HUES48 (cell line): ENCODE data around the gene XRCC5.

ENCODE experiments used
- H3K27ac ChIP-seq: one replicate; pipeline ENCODE4 v1.7.0; 2013; ENCODE audit warnings: low read depth, low read length, inconsistent platforms
- H3K27me3 ChIP-seq: 2 replicates; pipeline ENCODE4 v1.6.1; 2013; ENCODE audit warnings: mild to moderate bottlenecking, low read length; ENCODE audit not compliant: control insufficient read depth, insufficient read depth
- H3K36me3 ChIP-seq: 2 replicates; pipeline ENCODE4 v1.6.1; 2013; ENCODE audit warnings: low read length; ENCODE audit not compliant: control insufficient read depth, insufficient read depth
- H3K4me1 ChIP-seq: 2 replicates; pipeline ENCODE4 v1.6.1; 2013; ENCODE audit warnings: mild to moderate bottlenecking, low read length; ENCODE audit not compliant: control insufficient read depth, insufficient read depth
- H3K4me3 ChIP-seq: 2 replicates; pipeline ENCODE4 v1.5.1; 2013; ENCODE audit warnings: mild to moderate bottlenecking, low read depth, low read length
- H3K9ac ChIP-seq: 2 replicates; pipeline ENCODE4 v1.6.1; 2013; ENCODE audit warnings: mild to moderate bottlenecking, low read depth, low read length, moderate library complexity
- H3K9me3 ChIP-seq: 2 replicates; pipeline ENCODE4 v1.6.1; 2013; ENCODE audit warnings: low read length; ENCODE audit not compliant: control insufficient read depth, insufficient read depth

Gene XRCC5

DNA sequence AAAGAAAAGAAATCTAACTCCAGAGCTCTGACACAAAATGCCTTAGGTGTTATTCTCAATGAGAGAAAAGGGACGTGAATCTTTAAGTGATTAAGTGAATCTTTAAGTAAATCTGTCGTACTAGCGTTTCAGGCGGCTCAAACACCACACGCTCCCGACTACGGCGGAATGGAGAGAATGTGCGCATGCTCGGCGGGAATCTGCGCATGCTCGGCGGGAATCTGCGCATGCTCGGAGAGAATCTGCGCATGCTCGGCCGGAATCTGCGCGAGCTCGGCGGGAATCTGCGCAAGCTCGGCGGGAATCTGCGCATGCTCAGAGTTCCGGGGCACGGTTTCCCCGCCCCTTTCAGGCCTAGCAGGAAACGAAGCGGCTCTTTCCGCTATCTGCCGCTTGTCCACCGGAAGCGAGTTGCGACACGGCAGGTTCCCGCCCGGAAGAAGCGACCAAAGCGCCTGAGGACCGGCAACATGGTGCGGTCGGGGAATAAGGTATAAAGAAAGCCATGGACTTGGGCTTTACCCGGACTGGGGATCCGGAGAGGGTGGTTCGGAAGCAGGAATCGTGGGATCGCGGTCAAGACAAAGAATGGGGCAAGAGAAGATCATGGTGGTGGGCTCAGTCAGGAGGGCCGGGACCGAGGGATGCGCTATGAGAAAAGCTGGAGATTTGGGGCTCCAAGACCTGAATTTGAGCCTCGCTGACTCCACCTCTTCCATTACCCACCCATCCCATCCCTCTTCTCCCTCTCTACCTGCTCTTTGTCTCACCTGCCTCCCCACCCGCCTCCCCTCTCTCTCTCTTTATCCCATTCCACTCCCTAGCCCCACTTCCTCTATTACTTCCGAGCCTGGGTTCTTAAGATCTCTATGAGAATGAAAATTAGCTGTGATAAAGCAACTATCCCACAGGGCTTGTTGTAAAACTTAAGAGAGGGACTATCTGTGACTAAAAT lies at the start of gene XRCC5:
XRCC5 (plus strand) TSS at position 382 of the 955 bp plus-strand sequence; CDS start at position 471, 89 bp downstream.
- H3K36me3 ChIP-seq, result peaks cover 40% of the 10 kb centered on the region
- peak within 1 kb of the TSS; percentile 88 for H3K27ac ChIP-seq
- H3K27me3 ChIP-seq, result no peaks in the 10 kb centered on the region
- peak within 1 kb of the TSS; percentile 88 for H3K4me3 ChIP-seq
- H3K9me3 ChIP-seq, result no peaks in the 10 kb centered on the region
- peak within 1 kb of the TSS; percentile 85 for H3K9ac ChIP-seq
- H3K4me1 ChIP-seq, result peaks cover 27% of the 10 kb centered on the region

DNA sequence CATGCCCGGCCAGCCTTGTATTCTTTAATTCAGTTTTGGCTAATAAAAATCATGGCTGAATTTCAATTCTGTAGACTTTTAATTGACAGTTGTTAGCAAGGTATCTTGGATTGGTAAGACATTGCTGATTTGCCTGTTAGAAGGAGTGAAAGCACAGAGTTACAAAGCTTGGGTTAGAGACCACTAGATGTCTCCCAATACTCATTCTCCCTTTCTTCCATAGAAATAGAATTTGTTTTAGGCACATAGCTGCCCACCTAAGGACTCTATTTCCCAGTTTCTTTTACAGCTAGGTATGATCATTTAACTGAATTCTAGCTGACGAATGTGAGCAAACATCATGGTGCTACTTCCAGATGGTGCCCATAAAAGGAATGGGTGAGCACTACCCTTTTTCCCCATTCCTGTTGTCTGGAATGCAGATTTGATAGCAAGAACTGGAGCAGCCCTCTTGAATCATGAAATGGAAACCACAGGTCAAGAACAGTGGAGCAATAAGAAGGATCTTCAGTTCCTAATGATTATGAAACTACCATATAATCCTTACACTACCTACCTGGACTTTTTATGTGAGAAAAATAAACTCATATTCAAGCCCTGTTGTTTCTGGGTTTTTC lies 45.0 kb upstream of the XRCC5 start:
- no peak overlapping the region for H3K4me3 ChIP-seq
- peaks cover 29% of the 10 kb centered on the region for H3K36me3 ChIP-seq

DNA sequence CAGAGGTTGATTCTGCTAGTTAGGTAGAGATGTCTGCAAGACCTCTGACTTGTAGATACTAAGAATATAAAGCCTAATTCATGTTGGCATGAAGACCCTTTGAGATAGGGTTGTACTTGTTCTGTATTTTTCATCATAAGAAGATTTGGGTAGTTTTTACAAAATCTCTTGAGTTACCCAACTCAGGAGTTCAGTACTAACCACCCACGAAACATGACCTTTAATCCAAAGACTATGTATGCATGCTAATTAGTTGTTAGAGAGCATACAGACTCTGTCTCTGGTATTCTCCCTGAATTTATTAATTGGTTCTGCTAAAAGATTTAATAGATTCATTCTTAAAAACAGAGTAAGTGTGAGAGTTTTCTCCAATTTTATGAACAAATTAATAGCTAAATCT lies 44.5 kb upstream of the XRCC5 start:
- no peaks in the 10 kb centered on the region for H3K4me1 ChIP-seq
- H3K4me3 ChIP-seq, result no peak overlapping the region
- H3K9ac ChIP-seq, result no peak overlapping the region
- H3K27me3 ChIP-seq, result no peaks in the 10 kb centered on the region
- H3K9me3 ChIP-seq, result no peaks in the 10 kb centered on the region
- peaks cover 29% of the 10 kb centered on the region for H3K36me3 ChIP-seq
- no peak overlapping the region for H3K27ac ChIP-seq

More for the DNA sequence above, 45.0 kb upstream of the XRCC5 start:
- Histone ChIP-seq H3K9ac (no peak overlapping the region), H3K27me3 (no peaks in the 10 kb centered on the region), H3K9me3 (no peaks in the 10 kb centered on the region), H3K27ac (no peak overlapping the region), H3K4me1 (no peaks in the 10 kb centered on the region)

DNA sequence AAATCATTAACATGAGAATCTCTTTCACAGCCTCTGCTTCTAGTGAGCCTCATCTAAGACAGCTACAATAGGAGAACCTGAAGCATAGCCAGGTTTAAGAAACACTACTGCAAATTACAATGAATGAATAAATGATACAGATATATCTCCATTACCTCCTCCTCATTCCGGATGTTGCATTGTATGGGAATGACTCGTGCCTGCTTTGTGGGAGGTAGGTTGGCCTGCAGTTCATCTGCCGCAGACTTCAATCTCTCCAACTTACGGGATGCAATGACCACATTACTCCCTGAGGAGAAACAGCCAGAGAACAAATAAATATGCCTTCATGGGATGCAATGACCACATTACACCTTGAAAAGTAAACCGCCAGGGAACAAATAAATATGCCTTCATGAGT lies 42.9 kb upstream of the XRCC5 start:
- H3K36me3 ChIP-seq, result peaks cover 29% of the 10 kb centered on the region
- no peaks in the 10 kb centered on the region for H3K4me1 ChIP-seq
- no peak overlapping the region for H3K27ac ChIP-seq
- no peaks in the 10 kb centered on the region for H3K9me3 ChIP-seq
- H3K4me3 ChIP-seq, result no peak overlapping the region
- no peaks in the 10 kb centered on the region for H3K27me3 ChIP-seq
- no peak overlapping the region for H3K9ac ChIP-seq

DNA sequence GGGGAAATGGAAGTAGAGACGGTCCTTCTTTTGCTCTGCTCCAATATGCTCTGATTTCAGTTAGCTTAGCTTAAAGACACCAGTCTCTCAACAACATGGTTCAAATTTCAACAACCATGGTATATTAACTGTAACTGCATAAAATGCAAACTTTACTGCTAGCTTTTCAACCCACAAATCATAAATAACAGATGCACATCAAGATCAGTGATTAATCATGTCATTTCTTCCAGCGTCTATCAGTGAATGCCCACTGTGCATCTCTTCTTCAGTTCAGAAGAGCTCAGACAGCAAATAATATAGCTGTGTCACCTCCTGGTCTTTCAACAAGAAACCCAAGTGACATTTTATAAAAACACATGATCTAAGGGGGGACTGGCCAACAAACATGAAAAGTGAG lies 40.1 kb upstream of the XRCC5 start:
- Histone ChIP-seq H3K4me1 (no peaks in the 10 kb centered on the region), H3K9me3 (no peaks in the 10 kb centered on the region), H3K27ac (no peak overlapping the region), H3K9ac (no peak overlapping the region), H3K4me3 (no peak overlapping the region), H3K36me3 (peaks cover 23% of the 10 kb centered on the region), H3K27me3 (no peaks in the 10 kb centered on the region)

DNA sequence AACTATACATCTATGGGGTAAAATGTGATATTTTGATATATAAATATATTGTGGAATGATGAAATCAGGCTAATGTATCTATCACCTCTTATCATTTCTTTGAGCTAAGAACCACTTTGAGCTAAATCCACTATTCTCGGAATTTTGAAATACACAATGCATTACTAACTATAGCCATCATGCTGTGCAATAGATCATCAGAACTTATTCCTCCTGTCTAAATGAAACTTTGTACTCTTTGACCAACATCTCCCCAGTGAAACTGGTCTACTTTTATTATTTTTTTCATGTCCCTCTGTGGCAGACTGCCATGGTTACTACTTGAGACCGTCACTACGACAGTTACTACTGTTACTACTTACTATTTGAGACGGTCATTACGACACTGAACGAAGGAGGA lies 39.0 kb upstream of the XRCC5 start:
- H3K4me3 ChIP-seq, result no peak overlapping the region
- H3K9me3 ChIP-seq, result no peaks in the 10 kb centered on the region
- H3K27ac ChIP-seq, result no peak overlapping the region
- H3K9ac ChIP-seq, result no peak overlapping the region
- H3K27me3 ChIP-seq, result no peaks in the 10 kb centered on the region
- H3K36me3 ChIP-seq, result peaks cover 15% of the 10 kb centered on the region
- no peaks in the 10 kb centered on the region for H3K4me1 ChIP-seq

DNA sequence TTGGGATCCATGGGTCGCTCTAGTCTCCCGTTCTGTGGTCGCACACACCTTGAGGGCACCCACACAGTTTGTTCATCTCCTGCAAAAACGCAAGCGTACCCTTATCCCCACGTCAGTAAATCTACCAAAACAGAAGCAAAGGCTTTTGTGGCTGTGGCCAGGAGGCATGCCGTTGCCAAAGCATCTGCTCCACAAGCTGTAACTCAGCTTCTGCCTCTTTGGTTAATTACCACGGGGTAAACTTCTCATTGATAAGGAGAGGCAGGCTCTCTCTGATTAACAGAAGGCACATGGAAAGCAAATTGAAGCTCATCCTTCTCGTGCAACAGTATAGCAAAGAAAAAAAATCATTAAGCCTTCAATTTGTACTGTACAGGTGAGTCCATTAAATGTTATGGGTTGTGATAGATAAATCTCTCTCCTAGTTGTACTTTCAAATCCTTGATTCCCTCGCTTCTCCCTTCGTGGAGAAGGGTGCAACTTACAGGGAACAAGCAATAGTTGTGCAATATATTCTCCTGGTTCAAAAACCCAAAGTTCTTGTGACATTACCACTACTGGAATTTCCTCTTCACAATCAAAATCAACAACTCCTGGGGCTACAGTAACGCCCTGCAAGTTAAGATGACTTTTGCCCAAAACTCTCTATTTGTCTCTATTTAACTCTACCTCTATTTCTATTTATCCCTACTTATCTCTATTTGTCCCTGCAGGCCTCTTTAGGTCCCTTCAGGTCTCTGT lies 37.9 kb upstream of the XRCC5 start:
- no peaks in the 10 kb centered on the region for H3K9me3 ChIP-seq
- H3K4me3 ChIP-seq, result no peak overlapping the region
- peaks cover 7% of the 10 kb centered on the region; the same call in 1 of the 2 replicates for H3K36me3 ChIP-seq
- H3K27me3 ChIP-seq, result no peaks in the 10 kb centered on the region
- H3K9ac ChIP-seq, result no peak overlapping the region
- no peak overlapping the region for H3K27ac ChIP-seq
- no peaks in the 10 kb centered on the region for H3K4me1 ChIP-seq

DNA sequence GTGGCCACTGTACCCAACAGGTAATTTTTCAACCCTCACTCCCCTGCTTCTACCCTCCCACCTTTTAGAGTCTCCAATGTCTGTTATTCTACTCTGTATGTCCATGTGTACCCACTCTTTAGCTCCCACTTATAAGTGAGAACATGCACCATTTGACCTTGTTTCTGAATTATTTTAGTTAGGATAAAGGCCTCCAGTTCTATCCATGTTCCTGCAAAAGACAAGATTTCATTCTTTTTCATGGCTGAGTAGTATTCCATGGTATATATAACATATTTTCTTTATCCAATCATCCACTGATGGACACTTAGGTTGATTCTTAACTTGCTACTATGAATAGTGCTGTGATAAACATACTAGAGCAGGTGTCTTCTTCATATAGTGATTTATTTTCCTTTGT lies 36.7 kb upstream of the XRCC5 start:
- peaks cover 6% of the 10 kb centered on the region; the same call in 1 of the 2 replicates for H3K36me3 ChIP-seq
- H3K4me3 ChIP-seq, result no peak overlapping the region
- no peaks in the 10 kb centered on the region for H3K9me3 ChIP-seq

DNA sequence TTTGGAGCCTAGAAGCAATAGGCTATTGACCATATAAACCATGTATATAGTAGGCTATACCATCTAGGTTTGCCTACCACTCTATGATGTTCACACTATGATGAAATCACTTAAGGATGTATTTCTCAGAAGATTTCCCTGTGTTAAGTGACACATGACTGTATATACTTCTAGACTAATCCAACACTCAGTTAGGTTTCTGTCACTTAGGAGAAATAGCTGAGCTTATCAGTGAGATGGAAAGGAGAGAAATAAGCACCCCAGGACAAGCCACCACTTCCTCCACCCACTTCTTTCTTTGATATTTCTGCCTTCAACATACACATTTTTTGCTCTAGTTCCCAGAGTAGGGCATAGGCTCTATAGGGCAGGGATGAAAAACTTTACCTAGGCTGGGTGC lies 35.4 kb upstream of the XRCC5 start:
- no peaks in the 10 kb centered on the region for H3K27me3 ChIP-seq
- H3K4me1 ChIP-seq, result no peaks in the 10 kb centered on the region
- H3K9ac ChIP-seq, result no peak overlapping the region
- H3K36me3 ChIP-seq, result peaks cover 6% of the 10 kb centered on the region; the same call in 1 of the 2 replicates
- no peaks in the 10 kb centered on the region for H3K9me3 ChIP-seq
- no peak overlapping the region for H3K4me3 ChIP-seq
- no peak overlapping the region for H3K27ac ChIP-seq

More for the DNA sequence above, 36.7 kb upstream of the XRCC5 start:
- H3K9ac ChIP-seq, result no peak overlapping the region
- no peak overlapping the region for H3K27ac ChIP-seq
- no peaks in the 10 kb centered on the region for H3K4me1 ChIP-seq
- no peaks in the 10 kb centered on the region for H3K27me3 ChIP-seq

DNA sequence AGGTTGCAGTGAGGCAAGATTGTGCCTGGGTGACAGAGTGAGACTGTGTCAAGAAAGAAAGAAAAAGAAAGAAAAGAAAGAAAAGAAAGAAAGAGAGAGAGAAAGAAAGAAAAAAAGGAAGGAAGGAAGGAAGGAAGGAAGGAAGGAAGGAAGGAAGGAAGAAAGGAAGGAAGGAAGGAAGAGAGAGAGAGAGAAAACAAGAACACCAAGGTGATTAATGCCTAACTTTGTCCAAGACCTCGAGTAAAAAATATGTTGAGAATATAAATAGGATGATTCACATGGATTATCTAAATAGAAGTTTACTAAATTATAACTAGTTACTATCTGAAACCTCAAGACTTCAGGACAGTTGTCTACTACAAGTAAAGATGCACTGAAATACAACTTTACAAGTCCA lies 34.8 kb upstream of the XRCC5 start:
- no peaks in the 10 kb centered on the region for H3K27me3 ChIP-seq
- H3K9ac ChIP-seq, result no peak overlapping the region
- no peak overlapping the region for H3K4me3 ChIP-seq
- H3K27ac ChIP-seq, result no peak overlapping the region
- no peaks in the 10 kb centered on the region for H3K9me3 ChIP-seq
- no peaks in the 10 kb centered on the region for H3K4me1 ChIP-seq
- peaks cover 6% of the 10 kb centered on the region; the same call in 1 of the 2 replicates for H3K36me3 ChIP-seq
